Lower leg skin (tissue), 3 donors: ENCODE data around the gene TECPR2.

Source experiments
- POLR2A ChIP-seq, 2 donors: fragments of 450-650 bp; IDR thresholded peaks; one replicate each; pipeline ENCODE4 v1.6.1; 2016 to 2017; ENCODE audit warnings: antibody characterized with exemption in 2 of 2, mild to moderate bottlenecking in 1 of 2, moderate library complexity in 1 of 2
- TF ChIP-seq, protein P1 (sequence below), 3 donors: fragments of 450-650 bp; IDR thresholded peaks; one replicate each; pipeline ENCODE4 v1.5.1; 2016; ENCODE audit warnings: antibody characterized with exemption in 3 of 3, mild to moderate bottlenecking in 3 of 3, moderate library complexity in 2 of 3

DNA sequence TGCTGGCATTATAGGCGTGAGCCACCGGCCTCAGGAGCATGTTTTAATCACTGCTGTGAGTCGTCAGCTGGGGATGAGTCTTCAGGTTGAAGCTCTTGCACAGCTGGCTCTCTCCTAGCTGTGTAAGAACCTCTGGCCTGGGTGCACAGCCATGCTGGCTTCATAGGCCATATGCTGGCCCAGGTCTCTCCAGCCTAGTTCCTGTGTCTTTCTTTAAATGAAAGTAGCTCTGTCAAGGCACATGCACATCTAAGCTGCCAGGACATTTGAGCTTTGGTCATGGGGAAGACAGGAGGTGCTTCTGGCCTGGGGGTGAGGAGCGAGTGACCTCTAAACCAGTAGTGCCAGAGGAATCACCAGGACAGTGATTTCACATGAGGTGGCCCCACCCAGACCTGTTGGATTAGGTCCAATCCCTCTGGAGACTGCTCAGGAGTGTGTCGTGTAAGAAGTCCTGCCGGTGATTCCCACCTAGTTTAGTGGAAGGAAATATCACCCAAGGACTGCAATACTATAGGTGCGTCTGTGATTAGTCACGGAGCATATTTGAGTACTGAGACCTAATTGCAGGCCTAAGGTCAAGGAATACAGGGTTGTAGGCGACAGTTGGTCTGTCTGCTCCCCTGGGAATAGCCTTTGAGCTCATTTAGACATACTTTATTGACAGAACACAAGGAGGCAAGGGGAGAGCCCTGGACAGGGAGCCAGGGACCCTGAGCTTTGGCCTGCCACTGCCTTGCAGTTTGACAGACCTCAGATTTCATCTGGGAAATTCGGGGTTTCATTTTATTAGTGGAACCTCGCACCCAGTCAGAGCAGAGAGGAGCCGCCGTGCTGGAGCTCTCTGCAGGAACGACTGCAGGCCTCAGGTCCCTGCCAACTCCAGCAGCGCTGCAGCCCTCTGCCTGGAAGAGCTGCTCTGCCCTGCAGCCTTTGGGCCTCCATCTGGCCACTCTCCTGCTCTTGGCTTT lies 79.8 kb downstream of the TECPR2 start:
- TF ChIP-seq, protein P1, sequence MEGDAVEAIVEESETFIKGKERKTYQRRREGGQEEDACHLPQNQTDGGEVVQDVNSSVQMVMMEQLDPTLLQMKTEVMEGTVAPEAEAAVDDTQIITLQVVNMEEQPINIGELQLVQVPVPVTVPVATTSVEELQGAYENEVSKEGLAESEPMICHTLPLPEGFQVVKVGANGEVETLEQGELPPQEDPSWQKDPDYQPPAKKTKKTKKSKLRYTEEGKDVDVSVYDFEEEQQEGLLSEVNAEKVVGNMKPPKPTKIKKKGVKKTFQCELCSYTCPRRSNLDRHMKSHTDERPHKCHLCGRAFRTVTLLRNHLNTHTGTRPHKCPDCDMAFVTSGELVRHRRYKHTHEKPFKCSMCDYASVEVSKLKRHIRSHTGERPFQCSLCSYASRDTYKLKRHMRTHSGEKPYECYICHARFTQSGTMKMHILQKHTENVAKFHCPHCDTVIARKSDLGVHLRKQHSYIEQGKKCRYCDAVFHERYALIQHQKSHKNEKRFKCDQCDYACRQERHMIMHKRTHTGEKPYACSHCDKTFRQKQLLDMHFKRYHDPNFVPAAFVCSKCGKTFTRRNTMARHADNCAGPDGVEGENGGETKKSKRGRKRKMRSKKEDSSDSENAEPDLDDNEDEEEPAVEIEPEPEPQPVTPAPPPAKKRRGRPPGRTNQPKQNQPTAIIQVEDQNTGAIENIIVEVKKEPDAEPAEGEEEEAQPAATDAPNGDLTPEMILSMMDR (IDR thresholded peaks at IDR 0.05): no peak
- TF ChIP-seq POLR2A (IDR thresholded peaks at IDR 0.05): no peak
